ENCODE measurements around the gene TSPAN15.

DNA sequence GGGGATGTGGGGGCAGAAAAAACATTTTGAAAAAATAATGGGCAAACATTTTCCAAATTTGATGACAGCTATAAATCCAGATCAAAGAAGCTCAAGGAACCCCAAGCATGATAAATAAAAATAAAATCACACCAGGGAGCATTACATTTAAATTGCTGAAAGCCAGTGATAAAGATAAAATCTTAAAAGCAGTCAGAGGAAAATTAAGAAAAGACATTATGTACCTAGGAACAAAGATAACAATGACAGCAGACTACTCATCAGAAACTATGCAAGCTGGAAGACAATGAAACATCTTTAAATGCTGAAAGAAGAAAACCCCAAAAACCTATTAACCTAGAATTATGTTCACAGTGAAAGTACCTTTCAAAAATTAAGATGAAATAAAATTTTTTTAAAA is 98.7 kb downstream of the TSPAN15 start:
- no peak for TF ChIP-seq EZH2 (IDR thresholded peaks at IDR 0.05; ENCODE audit: low read length, missing control alignments)
- TF ChIP-seq, protein P1, sequence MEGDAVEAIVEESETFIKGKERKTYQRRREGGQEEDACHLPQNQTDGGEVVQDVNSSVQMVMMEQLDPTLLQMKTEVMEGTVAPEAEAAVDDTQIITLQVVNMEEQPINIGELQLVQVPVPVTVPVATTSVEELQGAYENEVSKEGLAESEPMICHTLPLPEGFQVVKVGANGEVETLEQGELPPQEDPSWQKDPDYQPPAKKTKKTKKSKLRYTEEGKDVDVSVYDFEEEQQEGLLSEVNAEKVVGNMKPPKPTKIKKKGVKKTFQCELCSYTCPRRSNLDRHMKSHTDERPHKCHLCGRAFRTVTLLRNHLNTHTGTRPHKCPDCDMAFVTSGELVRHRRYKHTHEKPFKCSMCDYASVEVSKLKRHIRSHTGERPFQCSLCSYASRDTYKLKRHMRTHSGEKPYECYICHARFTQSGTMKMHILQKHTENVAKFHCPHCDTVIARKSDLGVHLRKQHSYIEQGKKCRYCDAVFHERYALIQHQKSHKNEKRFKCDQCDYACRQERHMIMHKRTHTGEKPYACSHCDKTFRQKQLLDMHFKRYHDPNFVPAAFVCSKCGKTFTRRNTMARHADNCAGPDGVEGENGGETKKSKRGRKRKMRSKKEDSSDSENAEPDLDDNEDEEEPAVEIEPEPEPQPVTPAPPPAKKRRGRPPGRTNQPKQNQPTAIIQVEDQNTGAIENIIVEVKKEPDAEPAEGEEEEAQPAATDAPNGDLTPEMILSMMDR (conservative IDR thresholded peaks at IDR 0.05 in 1 of 2, IDR thresholded peaks at IDR 0.05 in 1 of 2; ENCODE audit: low read depth in 1 of 2, low read length in 2 of 2): no peak
